NCI-H1694 treated with DMSO at 0.1 percent for 48 hours (cell line): ENCODE results near the gene USP53.
"Not testable (repeated sequence)": the region's sequence is repeated elsewhere in the genome, so short reads cannot be mapped to it uniquely, and the experiment has no call there.

ENCODE experiments used
- DNase-seq: peaks from one replicate; lab custom pipeline; 2025; lab: John Stamatoyannopoulos, UW

USP53 gene

DNA sequence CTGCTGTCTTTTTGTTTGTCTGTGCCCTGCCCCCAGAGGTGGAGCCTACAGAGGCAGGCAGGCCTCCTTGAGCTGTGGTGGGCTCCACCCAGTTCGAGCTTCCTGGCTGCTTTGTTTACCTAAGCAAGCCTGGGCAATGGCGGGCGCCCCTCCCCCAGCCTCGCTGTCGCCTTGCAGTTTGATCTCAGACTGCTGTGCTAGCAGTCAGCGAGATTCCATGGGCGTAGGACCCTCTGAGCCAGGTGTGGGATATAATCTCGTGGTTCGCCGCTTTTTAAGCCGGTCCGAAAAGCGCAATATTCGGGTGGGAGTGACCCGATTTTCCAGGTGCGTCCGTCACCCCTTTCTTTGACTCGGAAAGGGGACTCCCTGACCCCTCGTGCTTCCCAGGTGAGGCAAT lies 67.0 kb downstream of the USP53 start:
- not testable (repeated sequence) for DNase-seq

DNA sequence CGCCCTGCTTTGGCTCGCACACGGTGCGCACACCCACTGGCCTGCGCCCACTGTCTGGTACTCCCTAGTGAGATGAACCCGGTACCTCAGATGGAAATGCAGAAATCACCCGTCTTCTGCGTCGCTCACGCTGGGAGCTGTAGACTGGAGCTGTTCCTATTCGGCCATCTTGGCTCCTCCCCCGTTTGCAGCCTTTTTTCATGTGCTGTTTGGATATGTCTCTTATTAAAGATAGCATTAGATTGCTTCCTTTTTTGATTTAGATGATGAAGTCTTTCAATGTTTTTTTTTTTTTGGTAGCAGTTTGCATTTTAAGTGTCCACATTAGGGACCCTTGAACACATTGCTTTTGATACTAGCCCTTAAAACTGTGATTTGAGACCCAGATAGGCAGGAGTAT lies 67.4 kb downstream of the USP53 start:
- DNase-seq: not testable (repeated sequence)

DNA sequence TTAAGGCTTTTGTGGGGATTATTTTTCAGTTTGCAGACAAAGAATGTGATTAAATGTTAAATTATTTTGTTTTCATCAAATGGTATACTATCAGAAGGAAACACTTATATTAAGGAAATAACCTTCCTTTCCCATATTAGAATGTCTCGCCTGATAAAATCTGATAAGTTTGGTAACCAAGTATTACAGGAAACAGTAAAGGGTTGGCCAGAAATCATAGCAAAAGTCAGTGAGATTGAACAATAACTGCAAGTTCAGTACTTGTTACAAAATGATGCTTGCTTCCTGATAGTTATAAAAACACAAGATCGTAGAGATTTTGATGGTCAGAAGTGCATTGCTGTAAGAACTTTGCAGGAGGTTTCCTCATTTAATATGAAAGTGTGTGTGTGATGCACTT lies 68.9 kb downstream of the USP53 start:
- no peak for DNase-seq

GRCh38 chr4:119284876-119285780 lies 72.6 kb downstream of the USP53 start:
- DNase-seq: no peak

DNA sequence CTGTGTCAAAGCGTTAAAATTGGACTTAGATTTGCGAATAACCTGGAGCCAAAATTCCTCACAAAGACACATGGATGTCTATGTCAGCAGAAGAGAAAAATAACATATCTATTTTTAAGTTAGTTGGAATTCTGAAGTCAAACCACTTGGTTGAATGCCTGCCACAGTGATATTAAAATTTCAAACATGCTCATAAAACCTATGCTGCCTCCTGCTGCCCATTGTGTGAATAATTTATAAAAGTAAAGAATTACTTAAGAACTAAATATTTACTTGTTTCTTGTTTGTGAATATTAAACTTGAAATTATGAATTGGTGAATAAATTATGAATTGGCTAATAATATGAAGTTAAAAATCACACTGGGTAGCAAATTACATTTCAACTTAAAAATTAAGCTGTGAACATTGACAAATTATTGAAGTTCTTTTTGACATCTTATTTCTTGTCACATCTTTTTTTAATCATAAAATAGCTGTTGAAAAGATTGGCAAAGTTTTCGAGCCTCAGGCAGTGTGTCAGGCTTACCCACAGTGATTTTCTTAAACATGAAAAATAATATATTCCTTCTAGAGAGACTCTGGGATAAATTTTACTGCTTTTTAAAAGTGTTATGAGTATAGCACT lies 74.0 kb downstream of the USP53 start:
- no peak for DNase-seq

DNA sequence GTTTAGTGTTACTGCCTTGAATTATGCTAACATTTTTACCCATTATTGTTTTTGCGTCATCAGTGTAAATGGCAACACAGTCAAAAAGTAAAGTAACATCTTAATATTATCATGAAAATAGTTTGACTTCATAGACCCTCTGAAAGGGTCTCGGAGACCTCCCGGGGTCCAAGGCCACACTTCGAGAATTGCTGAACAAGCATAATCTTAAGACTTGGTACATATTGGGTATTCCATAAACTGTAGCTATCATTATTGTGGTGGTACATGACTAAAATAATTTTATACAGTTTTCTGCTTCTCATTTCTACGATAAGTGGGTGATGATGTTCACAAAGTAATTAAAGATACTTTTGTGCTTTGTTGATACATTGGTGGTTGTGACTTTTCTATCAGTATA lies 76.8 kb downstream of the USP53 start:
- DNase-seq: no peak

DNA sequence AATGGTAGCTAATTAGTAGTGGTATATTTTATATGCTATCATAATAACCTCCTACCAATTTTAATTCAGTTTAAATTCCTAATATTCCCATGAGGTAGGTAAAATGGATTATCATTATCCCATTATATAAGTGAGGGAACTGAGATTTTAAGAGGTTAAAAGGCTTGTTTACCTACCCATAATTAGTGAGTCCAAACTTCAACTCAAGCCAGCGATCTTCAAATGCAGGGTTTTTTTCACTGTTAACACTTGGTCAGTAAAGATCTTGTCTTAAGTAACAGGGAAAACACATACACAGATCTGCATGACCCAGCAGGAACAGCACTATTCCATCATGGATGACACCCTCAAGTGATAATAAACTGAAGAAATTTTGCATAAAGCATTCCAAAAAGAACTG lies 78.1 kb downstream of the USP53 start:
- DNase-seq: no peak

DNA sequence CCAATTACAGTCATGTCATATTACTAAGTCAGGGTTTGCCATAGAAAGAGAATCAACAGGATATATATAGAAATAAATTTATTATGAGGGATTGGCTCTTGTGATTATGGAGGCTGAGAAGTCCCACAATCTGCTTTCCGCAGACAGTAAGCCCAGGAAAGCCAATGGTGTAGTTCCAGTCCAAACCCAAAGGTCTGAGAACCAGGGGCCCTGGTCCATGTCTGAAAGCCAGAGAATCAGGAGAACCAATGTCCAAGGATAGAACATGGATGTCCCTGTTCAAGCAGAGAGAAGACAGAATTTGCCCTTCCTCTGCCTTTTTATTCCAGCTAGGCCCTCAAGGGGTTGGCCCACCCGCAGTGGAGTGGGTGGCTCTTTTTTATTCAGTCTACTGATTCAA lies 83.8 kb downstream of the USP53 start:
- no peak for DNase-seq

DNA sequence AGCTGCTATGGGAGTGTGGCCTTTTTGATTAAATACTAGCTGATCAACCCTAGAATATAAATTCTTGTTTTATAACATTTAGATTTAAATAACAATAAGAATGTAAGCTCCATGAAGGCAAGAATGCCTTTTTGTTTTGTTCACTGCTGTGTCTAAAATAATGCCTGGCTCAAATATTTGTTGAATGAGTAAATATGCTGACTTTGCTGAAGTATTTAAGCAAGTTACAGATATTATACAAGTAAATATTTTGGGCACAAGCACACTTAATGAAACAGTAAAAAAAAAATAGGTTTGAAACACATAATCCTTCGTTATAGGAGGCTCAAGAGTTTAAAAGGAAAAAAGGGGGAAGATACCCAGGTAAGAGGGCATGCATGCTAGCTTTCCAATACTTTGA lies 85.3 kb downstream of the USP53 start:
- DNase-seq: no peak

- DNase-seq: no peak
Measured at GRCh38 chr4:119299260-119299671, 86.8 kb downstream of the USP53 start.

GRCh38 chr4:119299741-119300100 lies 87.2 kb downstream of the USP53 start:
- DNase-seq: no peak

GRCh38 chr4:119300101-119300978 lies 87.8 kb downstream of the USP53 start:
- no peak for DNase-seq

- no peak for DNase-seq
Measured at GRCh38 chr4:119302073-119302832, 89.7 kb downstream of the USP53 start.

- no peak for DNase-seq
Measured at GRCh38 chr4:119303587-119304305, 91.2 kb downstream of the USP53 start.

- no peak for DNase-seq
Measured at GRCh38 chr4:119304431-119304830, 91.9 kb downstream of the USP53 start.

DNA sequence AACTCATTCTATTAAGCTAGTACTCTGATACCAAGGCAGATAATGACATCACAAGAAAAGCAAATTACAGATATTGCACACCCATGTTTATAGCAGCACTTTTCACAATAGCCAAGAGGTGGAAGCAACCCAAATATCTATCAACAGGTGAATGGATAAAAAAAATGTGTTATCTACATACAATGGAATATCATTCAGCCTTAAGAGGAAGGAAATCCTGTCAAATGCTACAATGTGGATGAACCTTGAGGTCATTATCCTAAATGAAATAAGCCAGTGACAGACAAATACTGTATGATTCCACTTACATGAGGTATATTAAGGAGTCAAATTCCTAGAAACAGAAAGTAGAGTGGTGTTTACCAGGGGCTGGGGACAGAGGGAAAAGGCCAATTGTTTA lies 95.1 kb downstream of the USP53 start:
- no peak for DNase-seq

DNA sequence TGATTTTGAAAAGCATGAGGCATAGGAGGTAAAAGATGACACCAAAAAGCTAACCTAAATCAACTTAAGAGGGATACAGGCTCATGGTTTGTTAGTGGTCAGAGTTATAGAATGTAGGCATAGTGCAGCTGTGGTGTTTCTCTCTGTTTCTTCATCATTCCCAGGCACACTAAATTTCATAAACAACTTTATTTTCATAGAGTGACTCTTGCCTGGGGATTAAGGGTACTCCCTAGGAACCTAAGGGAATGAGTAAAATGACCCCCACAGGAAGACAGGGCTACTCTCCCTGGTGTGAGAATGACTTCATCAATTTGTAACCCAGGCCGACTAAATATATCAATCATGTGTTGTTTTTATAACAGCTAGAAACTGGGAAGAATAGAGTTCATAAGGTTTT lies 98.3 kb downstream of the USP53 start:
- DNase-seq: no peak

DNA sequence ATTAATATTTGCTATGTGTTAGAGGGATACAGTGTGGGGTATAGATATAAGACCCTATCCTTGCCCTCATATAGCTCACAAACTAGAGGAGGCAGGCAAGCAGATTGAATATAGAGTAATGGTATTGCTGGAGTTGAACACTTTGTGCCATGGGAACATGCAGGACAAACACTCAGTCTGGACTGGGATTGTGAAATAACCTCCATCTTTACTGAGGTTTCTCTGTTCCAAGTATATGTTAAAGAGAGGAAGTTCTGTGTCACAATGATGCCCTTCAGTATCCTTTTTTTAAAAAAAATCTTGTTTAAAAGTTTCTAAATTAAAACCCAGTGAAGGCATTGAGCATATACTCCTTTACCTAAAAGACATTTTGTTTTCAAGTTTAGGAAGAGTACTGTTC lies 100.7 kb downstream of the USP53 start:
- no peak for DNase-seq

GRCh38 chr4:119314356-119314755 lies 101.8 kb downstream of the USP53 start:
- peak; percentile 32 for DNase-seq

DNA sequence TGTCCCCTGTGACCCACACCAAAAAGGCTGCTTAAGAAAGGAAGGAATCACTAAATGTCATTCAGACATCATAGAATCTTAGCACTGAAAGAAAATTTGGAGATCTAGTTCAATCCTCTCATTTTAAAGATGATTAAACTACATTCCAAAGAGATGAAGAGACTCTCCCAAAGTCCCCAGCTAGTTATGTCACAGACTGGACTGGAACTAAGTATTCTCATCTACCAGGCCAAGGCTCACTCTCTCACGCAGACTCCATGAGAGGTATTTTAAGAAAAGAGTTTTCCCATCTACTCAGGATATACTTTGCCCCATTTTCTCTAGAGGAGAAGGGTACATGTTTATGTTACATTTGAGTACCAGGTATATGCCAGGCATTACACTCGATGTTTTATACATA lies 102.5 kb downstream of the USP53 start:
- no peak for DNase-seq

- DNase-seq: no peak
Measured at GRCh38 chr4:119317990-119318389, 105.5 kb downstream of the USP53 start.
